ENCODE measurements around the gene ANKRD24. TPM values are rescaled to one million over a fixed set of nuclear protein-coding genes. Genes with fewer than 3 reads are reported as not detected.

Gene ANKRD24
- total RNA-seq, 1 experiment from 2014 or later, result 2.4 TPM

DNA sequence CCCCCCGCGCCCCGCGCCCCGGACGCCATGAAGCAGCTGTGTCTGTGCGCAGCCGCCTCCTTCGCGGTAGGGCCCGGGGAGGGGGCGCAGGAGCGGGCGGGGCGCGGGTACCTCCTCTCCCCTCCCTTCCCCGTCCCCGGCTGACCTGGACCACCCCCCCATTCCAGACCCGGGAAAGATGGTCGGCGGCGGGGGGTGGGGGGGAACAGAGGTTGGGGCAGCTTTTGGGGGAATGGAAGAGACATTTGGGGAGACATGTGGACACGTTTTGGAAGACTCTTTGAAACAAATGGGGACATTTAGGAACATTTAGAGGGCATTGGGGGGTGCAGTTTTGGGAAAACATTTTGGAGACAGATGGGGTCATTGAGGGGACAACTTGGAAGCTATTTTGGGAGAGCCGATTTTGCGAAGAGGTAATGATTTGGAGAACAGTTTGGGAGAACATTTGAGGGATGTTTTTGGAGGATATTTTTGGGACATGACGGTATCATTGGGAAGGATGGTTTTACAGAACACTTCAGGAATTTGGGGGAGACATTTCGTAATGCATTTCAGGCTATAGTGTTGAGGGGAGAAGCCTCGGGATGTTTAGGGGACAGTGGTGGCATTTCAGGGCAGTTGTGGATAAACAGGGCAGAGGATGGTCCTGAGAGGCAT is 16.1 kb downstream of the ANKRD24 start:
- H2BK20ac ChIP-seq (ENCODE audit: low read depth, low read length, poor library complexity, severe bottlenecking), result no peak overlapping the region
- no peaks in the 10 kb centered on the region for H3K79me2 ChIP-seq (ENCODE audit: insufficient read depth, low read length)
- no peaks in the 10 kb centered on the region for H3K23me2 ChIP-seq (ENCODE audit: insufficient read length, low read depth, low read length, poor library complexity, severe bottlenecking)
- no peak overlapping the region for H3K56ac ChIP-seq (ENCODE audit: insufficient read length, low read depth, low read length)
- H3K27me3 ChIP-seq (ENCODE audit: insufficient read depth, low read length), result peaks cover 3% of the 10 kb centered on the region; the same call in 1 of the 2 replicates
- Mint-ChIP-seq H3K4me1 (peaks cover 10 to 19% of the 10 kb centered on the region in 2 experiments), H3K36me3 (ENCODE audit: insufficient read depth in 1 of 3, low read depth in 3 of 3) (no peaks in the 10 kb centered on the region; a peak in 3 of 7 replicates), H3K9me3 (peaks cover 8 to 9% of the 10 kb centered on the region in 2 experiments; a peak in 3 of 5 replicates), H3K4me3 (peak overlapping the region; percentile 56 to 78), H3K27me3 (ENCODE audit: low read depth) (peaks cover 77% of the 10 kb centered on the region), H3K27ac (peak overlapping the region in 1 of 3 experiments; percentile 3; a peak in 1 of 7 replicates)
- no peaks in the 10 kb centered on the region for H3K79me1 ChIP-seq (ENCODE audit: insufficient read depth, low read depth, low read length, poor library complexity, severe bottlenecking)
- H4K20me1 ChIP-seq (ENCODE audit: control insufficient read depth, insufficient read depth, insufficient read length), result no peaks in the 10 kb centered on the region
- H2AFZ ChIP-seq (ENCODE audit: low read length), result no peak overlapping the region
- H3K4me1 ChIP-seq (ENCODE audit: insufficient read depth, low read length), result no peaks in the 10 kb centered on the region
- no peak overlapping the region for H3K23ac ChIP-seq (ENCODE audit: insufficient read length, low read depth, low read length)
- 100% methylated on average over 2 of the region's 28 CpGs for WGBS (ENCODE audit: extremely low coverage, insufficient read length, low lambda C conversion rate)
- no peak overlapping the region for H2BK120ac ChIP-seq (ENCODE audit: low read depth, low read length, poor library complexity, severe bottlenecking)
- H3K18ac ChIP-seq (ENCODE audit: insufficient read length, low read depth, low read length), result no peak overlapping the region
- peak overlapping the region; percentile 56 for H3K4me2 ChIP-seq (ENCODE audit: insufficient read depth, insufficient read length, low read length)
- H3K9me3 ChIP-seq (ENCODE audit: control insufficient read depth, low read depth, low read length), result no peaks in the 10 kb centered on the region
- H3T11ph ChIP-seq (ENCODE audit: low read length), result no peak overlapping the region
- H3K9ac ChIP-seq (ENCODE audit: extremely low read depth, insufficient read length, low read length), result no peak overlapping the region
- no peak overlapping the region for H4K8ac ChIP-seq (replicated peaks; ENCODE audit: insufficient read length, low read depth, low read length)
- H2AK5ac ChIP-seq (ENCODE audit: insufficient read length, low read length), result no peak overlapping the region
- no peak overlapping the region for H2BK12ac ChIP-seq (ENCODE audit: insufficient read length, low read depth, low read length)
- no peak overlapping the region for H3K4ac ChIP-seq (ENCODE audit: low read depth, low read length)
- H4K5ac ChIP-seq (ENCODE audit: insufficient read length, low read depth, low read length), result no peak overlapping the region
- H4K91ac ChIP-seq (ENCODE audit: insufficient read length, low read depth, low read length), result no peak overlapping the region
- H2BK15ac ChIP-seq (ENCODE audit: low read depth, low read length), result no peak overlapping the region
- DNase-seq, result no peak
- TF ChIP-seq, protein P1, sequence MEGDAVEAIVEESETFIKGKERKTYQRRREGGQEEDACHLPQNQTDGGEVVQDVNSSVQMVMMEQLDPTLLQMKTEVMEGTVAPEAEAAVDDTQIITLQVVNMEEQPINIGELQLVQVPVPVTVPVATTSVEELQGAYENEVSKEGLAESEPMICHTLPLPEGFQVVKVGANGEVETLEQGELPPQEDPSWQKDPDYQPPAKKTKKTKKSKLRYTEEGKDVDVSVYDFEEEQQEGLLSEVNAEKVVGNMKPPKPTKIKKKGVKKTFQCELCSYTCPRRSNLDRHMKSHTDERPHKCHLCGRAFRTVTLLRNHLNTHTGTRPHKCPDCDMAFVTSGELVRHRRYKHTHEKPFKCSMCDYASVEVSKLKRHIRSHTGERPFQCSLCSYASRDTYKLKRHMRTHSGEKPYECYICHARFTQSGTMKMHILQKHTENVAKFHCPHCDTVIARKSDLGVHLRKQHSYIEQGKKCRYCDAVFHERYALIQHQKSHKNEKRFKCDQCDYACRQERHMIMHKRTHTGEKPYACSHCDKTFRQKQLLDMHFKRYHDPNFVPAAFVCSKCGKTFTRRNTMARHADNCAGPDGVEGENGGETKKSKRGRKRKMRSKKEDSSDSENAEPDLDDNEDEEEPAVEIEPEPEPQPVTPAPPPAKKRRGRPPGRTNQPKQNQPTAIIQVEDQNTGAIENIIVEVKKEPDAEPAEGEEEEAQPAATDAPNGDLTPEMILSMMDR (conservative IDR thresholded peaks at IDR 0.05), result no peak
- H2BK5ac ChIP-seq (ENCODE audit: insufficient read length, low read length), result no peak overlapping the region
- no peak overlapping the region for H3K14ac ChIP-seq (ENCODE audit: insufficient read depth, low read length)
- H3K27ac ChIP-seq (ENCODE audit: insufficient read length, low read depth, low read length), result no peak overlapping the region

All from H9 (cell line).